ENCODE results near the gene PPP1R37. TPM values are rescaled to one million over a fixed set of nuclear protein-coding genes. Genes with fewer than 3 reads are reported as not detected.
A peak's percentile ranks its signal among the peaks of the same experiment; 100 is the strongest.

PPP1R37 gene
- total RNA-seq, 1 experiment from 2014 or later = 33.6 TPM

DNA sequence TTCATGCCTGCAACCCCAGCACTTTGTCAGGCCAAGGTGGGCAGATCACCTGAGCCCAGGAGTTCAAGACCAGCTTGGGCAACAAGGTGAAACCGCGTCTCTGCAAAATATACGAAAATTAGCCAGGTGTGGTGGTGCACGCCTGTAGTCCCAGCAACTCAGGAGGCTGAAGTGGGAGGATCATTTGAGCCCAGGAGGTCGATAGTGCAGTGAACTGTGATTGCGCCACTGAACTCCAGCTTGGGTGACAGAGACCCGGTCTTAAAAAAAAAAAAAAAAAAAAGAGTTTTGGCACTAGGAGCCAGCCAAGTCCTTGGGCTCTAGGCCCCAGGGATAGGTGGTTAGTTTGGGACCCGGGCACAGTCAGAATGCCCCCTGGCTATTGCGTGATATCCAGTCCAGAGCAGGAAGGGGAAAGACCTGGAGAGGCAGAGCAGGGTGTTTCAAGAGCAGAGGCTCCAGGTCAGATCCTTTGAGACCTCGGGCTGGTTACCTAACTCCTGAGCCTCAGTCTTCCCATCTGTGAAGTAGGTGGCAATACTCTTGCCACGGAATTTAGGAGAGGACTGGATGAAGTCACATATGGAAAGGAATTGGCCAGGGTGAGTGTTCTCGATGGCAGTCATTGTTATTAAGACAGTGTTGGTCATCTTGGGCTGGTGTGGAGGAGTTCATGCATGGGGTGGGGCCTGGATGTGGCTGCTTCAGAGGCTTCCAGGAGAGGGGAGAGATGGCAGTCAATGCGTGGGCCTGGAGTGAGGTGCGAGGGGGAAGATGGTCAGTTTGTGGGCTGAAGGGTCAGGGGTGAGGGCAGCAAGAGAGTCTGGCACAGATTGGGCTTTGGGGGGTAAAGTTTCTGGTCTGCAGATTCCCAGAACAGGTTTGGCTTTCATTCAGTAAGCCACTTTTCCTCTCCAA, 2.8 kb downstream of the PPP1R37 start:
- no peak overlapping the region for H2AK5ac ChIP-seq (ENCODE audit: insufficient read length, low read length)
- H3K23ac ChIP-seq (ENCODE audit: insufficient read length, low read depth, low read length) = no peak overlapping the region
- no peaks in the 10 kb centered on the region for H3K79me1 ChIP-seq (ENCODE audit: insufficient read depth, low read depth, low read length, poor library complexity, severe bottlenecking)
- no peaks in the 10 kb centered on the region for H3K9me3 ChIP-seq (ENCODE audit: control insufficient read depth, low read depth, low read length)
- no peak overlapping the region for H3K56ac ChIP-seq (ENCODE audit: insufficient read length, low read depth, low read length)
- H3K4me3 Mint-ChIP-seq = peak overlapping the region in 1 of 2 experiments; percentile 22; a peak in 3 of 5 replicates
- no peak overlapping the region for H2BK12ac ChIP-seq (ENCODE audit: insufficient read length, low read depth, low read length)
- TF ChIP-seq, protein P1, sequence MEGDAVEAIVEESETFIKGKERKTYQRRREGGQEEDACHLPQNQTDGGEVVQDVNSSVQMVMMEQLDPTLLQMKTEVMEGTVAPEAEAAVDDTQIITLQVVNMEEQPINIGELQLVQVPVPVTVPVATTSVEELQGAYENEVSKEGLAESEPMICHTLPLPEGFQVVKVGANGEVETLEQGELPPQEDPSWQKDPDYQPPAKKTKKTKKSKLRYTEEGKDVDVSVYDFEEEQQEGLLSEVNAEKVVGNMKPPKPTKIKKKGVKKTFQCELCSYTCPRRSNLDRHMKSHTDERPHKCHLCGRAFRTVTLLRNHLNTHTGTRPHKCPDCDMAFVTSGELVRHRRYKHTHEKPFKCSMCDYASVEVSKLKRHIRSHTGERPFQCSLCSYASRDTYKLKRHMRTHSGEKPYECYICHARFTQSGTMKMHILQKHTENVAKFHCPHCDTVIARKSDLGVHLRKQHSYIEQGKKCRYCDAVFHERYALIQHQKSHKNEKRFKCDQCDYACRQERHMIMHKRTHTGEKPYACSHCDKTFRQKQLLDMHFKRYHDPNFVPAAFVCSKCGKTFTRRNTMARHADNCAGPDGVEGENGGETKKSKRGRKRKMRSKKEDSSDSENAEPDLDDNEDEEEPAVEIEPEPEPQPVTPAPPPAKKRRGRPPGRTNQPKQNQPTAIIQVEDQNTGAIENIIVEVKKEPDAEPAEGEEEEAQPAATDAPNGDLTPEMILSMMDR (conservative IDR thresholded peaks at IDR 0.05) = no peak
- H3K36me3 Mint-ChIP-seq (ENCODE audit: insufficient read depth in 1 of 3, low read depth in 3 of 3) = peaks cover 7 to 22% (median 10%) of the 10 kb centered on the region in 3 experiments
- H2BK120ac ChIP-seq (ENCODE audit: low read depth, low read length, poor library complexity, severe bottlenecking) = no peak overlapping the region
- no peak overlapping the region for H2BK5ac ChIP-seq (ENCODE audit: insufficient read length, low read length)
- H3K27me3 ChIP-seq (ENCODE audit: insufficient read depth, low read length) = no peaks in the 10 kb centered on the region
- no peaks in the 10 kb centered on the region for H4K20me1 ChIP-seq (ENCODE audit: control insufficient read depth, insufficient read depth, insufficient read length)
- no peak overlapping the region for H4K8ac ChIP-seq (replicated peaks; ENCODE audit: insufficient read length, low read depth, low read length)
- peaks cover 8% of the 10 kb centered on the region for H3K23me2 ChIP-seq (ENCODE audit: insufficient read length, low read depth, low read length, poor library complexity, severe bottlenecking)
- no peak overlapping the region for H3K4ac ChIP-seq (ENCODE audit: low read depth, low read length)
- DNase-seq = no peak
- no peak overlapping the region for H4K5ac ChIP-seq (ENCODE audit: insufficient read length, low read depth, low read length)
- no peak overlapping the region for H2BK20ac ChIP-seq (ENCODE audit: low read depth, low read length, poor library complexity, severe bottlenecking)
- H3K27ac Mint-ChIP-seq = peak overlapping the region; percentile 8 to 46 (median 15); a peak in 3 of 7 replicates
- peaks cover 64 to 71% of the 10 kb centered on the region in 2 experiments for H3K4me1 Mint-ChIP-seq
- no peak overlapping the region for H3T11ph ChIP-seq (ENCODE audit: low read length)
- H3K18ac ChIP-seq (ENCODE audit: insufficient read length, low read depth, low read length) = no peak overlapping the region
- no peak overlapping the region for H4K91ac ChIP-seq (ENCODE audit: insufficient read length, low read depth, low read length)
- no peak overlapping the region for H3K9ac ChIP-seq (ENCODE audit: extremely low read depth, insufficient read length, low read length)
- no peak overlapping the region for H3K14ac ChIP-seq (ENCODE audit: insufficient read depth, low read length)
- H3K27ac ChIP-seq (ENCODE audit: insufficient read length, low read depth, low read length) = no peak overlapping the region
- peaks cover 57% of the 10 kb centered on the region for H3K79me2 ChIP-seq (ENCODE audit: insufficient read depth, low read length)
- no peaks in the 10 kb centered on the region for H3K27me3 Mint-ChIP-seq (ENCODE audit: low read depth)
- no peak overlapping the region for H2BK15ac ChIP-seq (ENCODE audit: low read depth, low read length)
- no peaks in the 10 kb centered on the region; a peak in 2 of 5 replicates for H3K9me3 Mint-ChIP-seq
- H2AFZ ChIP-seq (ENCODE audit: low read length) = no peak overlapping the region
- H3K4me1 ChIP-seq (ENCODE audit: insufficient read depth, low read length) = no peaks in the 10 kb centered on the region; the same call in 1 of the 2 replicates
- no CpG with 5 or more reads among the region's 14 CpGs for WGBS (ENCODE audit: extremely low coverage, insufficient read length, low lambda C conversion rate)
- H3K4me2 ChIP-seq (ENCODE audit: insufficient read depth, insufficient read length, low read length) = no peak overlapping the region

Data from H9 (cell line).